Measurements from ENCODE around the gene KIF3C. TPM values are rescaled to one million over a fixed set of nuclear protein-coding genes. Genes with fewer than 3 reads are reported as not detected.
"Not testable (repeated sequence)": the region's sequence is repeated elsewhere in the genome, so short reads cannot be mapped to it uniquely, and the experiment has no call there.

KIF3C gene
- total RNA-seq, 1 experiment from 2014 or later: 41.4 TPM

GRCh38 chr2:25915944-25916772 lies 66.1 kb downstream of the KIF3C start:
- not testable (repeated sequence) for H3K9me3 ChIP-seq (ENCODE audit: control insufficient read depth, low read depth, low read length); H3K4me1 ChIP-seq (ENCODE audit: insufficient read depth, low read length); H2AK5ac ChIP-seq (ENCODE audit: insufficient read length, low read length); H3K4ac ChIP-seq (ENCODE audit: low read depth, low read length); H2BK20ac ChIP-seq (ENCODE audit: low read depth, low read length, poor library complexity, severe bottlenecking); H3T11ph ChIP-seq (ENCODE audit: low read length); H2BK12ac ChIP-seq (ENCODE audit: insufficient read length, low read depth, low read length); H3K23ac ChIP-seq (ENCODE audit: insufficient read length, low read depth, low read length); H3K9me3 Mint-ChIP-seq; H3K23me2 ChIP-seq (ENCODE audit: insufficient read length, low read depth, low read length, poor library complexity, severe bottlenecking); H3K4me2 ChIP-seq (ENCODE audit: insufficient read depth, insufficient read length, low read length); H3K27me3 Mint-ChIP-seq (ENCODE audit: low read depth); DNase-seq; H4K5ac ChIP-seq (ENCODE audit: insufficient read length, low read depth, low read length); H4K8ac ChIP-seq (replicated peaks; ENCODE audit: insufficient read length, low read depth, low read length); H3K79me1 ChIP-seq (ENCODE audit: insufficient read depth, low read depth, low read length, poor library complexity, severe bottlenecking); H3K27me3 ChIP-seq (ENCODE audit: insufficient read depth, low read length); H3K56ac ChIP-seq (ENCODE audit: insufficient read length, low read depth, low read length); H2BK5ac ChIP-seq (ENCODE audit: insufficient read length, low read length); H2BK120ac ChIP-seq (ENCODE audit: low read depth, low read length, poor library complexity, severe bottlenecking); H3K18ac ChIP-seq (ENCODE audit: insufficient read length, low read depth, low read length); H3K27ac ChIP-seq (ENCODE audit: insufficient read length, low read depth, low read length); H3K9ac ChIP-seq (ENCODE audit: extremely low read depth, insufficient read length, low read length); H2BK15ac ChIP-seq (ENCODE audit: low read depth, low read length); H3K14ac ChIP-seq (ENCODE audit: insufficient read depth, low read length); H4K20me1 ChIP-seq (ENCODE audit: control insufficient read depth, insufficient read depth, insufficient read length); H3K36me3 Mint-ChIP-seq (ENCODE audit: insufficient read depth in 1 of 3, low read depth in 3 of 3); H2AFZ ChIP-seq (ENCODE audit: low read length); H3K79me2 ChIP-seq (ENCODE audit: insufficient read depth, low read length); H3K4me3 Mint-ChIP-seq; H4K91ac ChIP-seq (ENCODE audit: insufficient read length, low read depth, low read length)
- Mint-ChIP-seq H3K27ac (peak overlapping the region in 1 of 3 experiments; percentile 73; a peak in 3 of 7 replicates), H3K4me1 (peaks cover 27 to 29% of the 10 kb centered on the region in 2 experiments)
- no CpG with 5 or more reads among the region's 16 CpGs for WGBS (ENCODE audit: extremely low coverage, insufficient read length, low lambda C conversion rate)

GRCh38 chr2:25915411-25915810 lies 66.9 kb downstream of the KIF3C start:
- WGBS (ENCODE audit: extremely low coverage, insufficient read length, low lambda C conversion rate): no CpG with 5 or more reads among the region's 33 CpGs
- Mint-ChIP-seq H3K4me1 (peaks cover 26 to 27% of the 10 kb centered on the region in 2 experiments), H3K9me3 (peaks cover 9 to 14% of the 10 kb centered on the region in 2 experiments; a peak in 3 of 5 replicates)
- H3K9me3 ChIP-seq (ENCODE audit: control insufficient read depth, low read depth, low read length); H4K5ac ChIP-seq (ENCODE audit: insufficient read length, low read depth, low read length); H2BK5ac ChIP-seq (ENCODE audit: insufficient read length, low read length); H3K4me2 ChIP-seq (ENCODE audit: insufficient read depth, insufficient read length, low read length); H3K27ac Mint-ChIP-seq; H2AK5ac ChIP-seq (ENCODE audit: insufficient read length, low read length); H3K79me2 ChIP-seq (ENCODE audit: insufficient read depth, low read length); H2BK12ac ChIP-seq (ENCODE audit: insufficient read length, low read depth, low read length); H3K18ac ChIP-seq (ENCODE audit: insufficient read length, low read depth, low read length); H4K91ac ChIP-seq (ENCODE audit: insufficient read length, low read depth, low read length); H4K8ac ChIP-seq (replicated peaks; ENCODE audit: insufficient read length, low read depth, low read length); H2AFZ ChIP-seq (ENCODE audit: low read length); H3T11ph ChIP-seq (ENCODE audit: low read length); H3K27ac ChIP-seq (ENCODE audit: insufficient read length, low read depth, low read length); H3K36me3 Mint-ChIP-seq (ENCODE audit: insufficient read depth in 1 of 3, low read depth in 3 of 3); H3K9ac ChIP-seq (ENCODE audit: extremely low read depth, insufficient read length, low read length); H2BK20ac ChIP-seq (ENCODE audit: low read depth, low read length, poor library complexity, severe bottlenecking); H3K27me3 Mint-ChIP-seq (ENCODE audit: low read depth); H4K20me1 ChIP-seq (ENCODE audit: control insufficient read depth, insufficient read depth, insufficient read length); H3K4me1 ChIP-seq (ENCODE audit: insufficient read depth, low read length); H3K4me3 Mint-ChIP-seq; H3K56ac ChIP-seq (ENCODE audit: insufficient read length, low read depth, low read length); H3K27me3 ChIP-seq (ENCODE audit: insufficient read depth, low read length); H2BK120ac ChIP-seq (ENCODE audit: low read depth, low read length, poor library complexity, severe bottlenecking); H3K14ac ChIP-seq (ENCODE audit: insufficient read depth, low read length); H2BK15ac ChIP-seq (ENCODE audit: low read depth, low read length); H3K23ac ChIP-seq (ENCODE audit: insufficient read length, low read depth, low read length); H3K79me1 ChIP-seq (ENCODE audit: insufficient read depth, low read depth, low read length, poor library complexity, severe bottlenecking); H3K23me2 ChIP-seq (ENCODE audit: insufficient read length, low read depth, low read length, poor library complexity, severe bottlenecking); H3K4ac ChIP-seq (ENCODE audit: low read depth, low read length): not testable (repeated sequence)
- peak; percentile 41 for DNase-seq
